Limb (tissue), 2 donors: ENCODE data around the gene CLDN6.
"Not testable (repeated sequence)": the region's sequence is repeated elsewhere in the genome, so short reads cannot be mapped to it uniquely, and the experiment has no call there.

Experiments
- DNase-seq, 2 donors: peaks; one replicate each; pipeline ENCODE4 v3.0.0-alpha.2; 2016; ENCODE audit errors: extremely low spot score in 2 of 2

Gene CLDN6

DNA sequence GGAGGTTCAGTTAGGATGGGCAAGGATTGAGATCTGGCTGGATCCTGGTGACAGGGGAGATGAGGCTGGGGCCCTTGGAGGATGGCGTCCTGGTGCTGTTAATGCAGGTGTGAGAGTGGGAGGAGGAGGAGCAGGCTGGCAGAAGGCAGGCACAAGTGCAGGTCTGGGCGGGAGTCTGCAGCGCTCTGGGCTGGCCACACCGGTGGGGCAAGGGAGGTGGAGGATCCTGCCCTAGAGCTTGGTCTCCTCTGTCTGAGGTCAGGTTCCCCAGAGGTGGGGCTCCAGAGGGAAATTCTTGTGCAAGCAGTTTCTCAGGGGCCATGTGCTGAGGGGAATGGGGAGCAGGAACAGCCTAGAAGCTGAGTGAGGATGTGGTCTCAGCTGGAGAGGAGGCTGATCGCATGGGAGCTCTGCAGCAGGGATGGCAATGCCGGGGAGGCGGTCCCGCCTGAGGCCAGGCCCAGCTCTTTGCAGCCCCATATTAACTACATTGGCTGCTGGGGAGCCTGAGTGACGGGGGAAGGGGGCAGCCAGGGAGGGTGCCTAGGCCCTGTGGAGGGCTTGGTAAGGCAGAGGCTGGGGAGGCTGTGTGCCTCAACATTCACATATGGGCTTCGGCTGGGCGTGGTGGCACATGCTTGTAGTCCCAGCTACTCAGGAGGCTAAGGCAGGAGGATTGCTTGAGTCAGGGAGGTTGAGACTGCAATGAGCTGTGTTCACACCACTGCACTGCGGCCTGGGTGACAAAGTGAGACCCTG is 34.8 kb upstream of the CLDN6 start:
- not testable (repeated sequence) for DNase-seq

DNA sequence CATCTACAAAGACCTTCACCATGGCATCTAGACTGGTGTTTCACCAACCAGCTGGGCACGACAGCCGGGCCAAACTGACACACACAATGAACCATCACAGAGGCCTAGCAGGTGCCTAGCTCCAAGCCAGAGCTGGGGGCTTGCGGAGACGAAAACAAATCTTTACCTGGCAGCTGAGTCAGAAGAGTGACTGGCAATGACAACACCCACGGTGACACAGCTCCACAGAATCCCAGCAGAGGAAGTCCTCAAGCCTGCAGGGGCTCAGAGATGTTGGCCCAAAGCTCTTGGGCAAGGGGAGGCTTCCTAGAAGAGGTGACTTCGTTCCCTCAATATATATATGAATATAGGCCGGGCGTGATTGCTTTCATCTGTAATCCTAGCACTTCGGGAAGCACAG is 33.5 kb upstream of the CLDN6 start:
- DNase-seq: no peak

DNA sequence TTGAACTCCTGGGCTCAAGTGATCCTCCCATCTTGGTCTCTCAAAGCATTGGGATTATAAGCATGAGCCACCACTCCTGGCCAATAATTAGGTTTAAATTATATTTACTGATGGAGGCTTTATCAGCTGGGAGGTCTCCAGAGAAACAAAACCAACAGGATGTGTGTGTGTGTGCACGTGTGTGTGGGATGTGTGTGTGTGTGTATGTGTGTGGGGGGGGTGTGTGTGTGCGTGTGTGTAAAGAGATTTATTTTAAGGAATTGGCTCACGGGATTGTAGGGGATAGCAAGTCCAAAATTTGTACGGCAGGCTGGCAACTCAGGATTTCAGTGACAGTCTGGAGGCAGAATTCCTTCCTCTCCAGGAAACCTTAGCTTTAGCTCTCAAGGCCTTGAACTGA is 33.0 kb upstream of the CLDN6 start:
- DNase-seq: no peak

DNA sequence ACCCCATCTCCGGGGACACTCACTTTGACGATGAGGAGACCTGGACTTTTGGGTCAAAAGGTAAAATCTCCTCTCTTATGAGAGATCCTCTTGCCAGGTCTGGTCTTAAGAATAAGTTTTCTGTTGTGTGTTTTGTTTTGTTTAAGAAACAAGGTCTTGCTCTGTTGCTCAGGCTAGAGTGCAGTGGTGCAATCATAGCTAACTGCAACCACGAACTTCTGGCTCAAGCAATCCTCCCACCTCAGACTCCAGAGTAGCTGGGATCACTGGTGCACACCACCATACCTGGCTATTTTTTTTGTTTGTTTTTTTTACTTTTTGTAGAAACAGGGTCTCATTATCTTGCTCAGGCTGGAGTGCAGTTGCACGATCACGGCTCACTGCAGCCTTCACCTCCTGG is 32.5 kb upstream of the CLDN6 start:
- DNase-seq: no peak

DNA sequence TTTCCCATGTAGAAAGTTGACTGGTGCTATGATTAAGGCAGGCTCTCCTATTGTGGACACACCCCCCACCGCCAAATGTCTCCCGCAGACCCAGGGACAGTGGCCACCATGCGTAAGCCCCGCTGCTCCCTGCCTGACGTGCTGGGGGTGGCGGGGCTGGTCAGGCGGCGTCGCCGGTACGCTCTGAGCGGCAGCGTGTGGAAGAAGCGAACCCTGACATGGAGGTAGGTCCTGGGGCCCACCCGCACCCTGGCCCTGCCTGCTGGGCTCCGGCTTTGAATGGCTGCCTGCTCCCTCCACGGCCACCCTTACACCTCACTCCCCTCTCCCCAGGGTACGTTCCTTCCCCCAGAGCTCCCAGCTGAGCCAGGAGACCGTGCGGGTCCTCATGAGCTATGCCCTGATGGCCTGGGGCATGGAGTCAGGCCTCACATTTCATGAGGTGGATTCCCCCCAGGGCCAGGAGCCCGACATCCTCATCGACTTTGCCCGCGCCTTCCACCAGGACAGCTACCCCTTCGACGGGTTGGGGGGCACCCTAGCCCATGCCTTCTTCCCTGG is 32.0 kb upstream of the CLDN6 start:
- no peak for DNase-seq

DNA sequence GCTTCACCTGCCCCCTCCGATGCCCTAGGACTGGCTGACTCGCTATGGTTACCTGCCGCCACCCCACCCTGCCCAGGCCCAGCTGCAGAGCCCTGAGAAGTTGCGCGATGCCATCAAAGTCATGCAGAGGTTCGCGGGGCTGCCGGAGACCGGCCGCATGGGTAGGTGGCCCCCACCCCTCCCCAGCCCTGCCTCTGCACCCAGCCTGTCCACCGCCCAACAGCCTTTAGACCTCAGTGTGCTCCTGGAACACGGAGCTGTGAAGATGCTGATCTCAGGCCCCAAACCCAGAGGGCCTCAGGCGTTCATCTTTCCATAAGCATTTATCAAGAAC is 29.4 kb upstream of the CLDN6 start:
- no peak for DNase-seq

DNA sequence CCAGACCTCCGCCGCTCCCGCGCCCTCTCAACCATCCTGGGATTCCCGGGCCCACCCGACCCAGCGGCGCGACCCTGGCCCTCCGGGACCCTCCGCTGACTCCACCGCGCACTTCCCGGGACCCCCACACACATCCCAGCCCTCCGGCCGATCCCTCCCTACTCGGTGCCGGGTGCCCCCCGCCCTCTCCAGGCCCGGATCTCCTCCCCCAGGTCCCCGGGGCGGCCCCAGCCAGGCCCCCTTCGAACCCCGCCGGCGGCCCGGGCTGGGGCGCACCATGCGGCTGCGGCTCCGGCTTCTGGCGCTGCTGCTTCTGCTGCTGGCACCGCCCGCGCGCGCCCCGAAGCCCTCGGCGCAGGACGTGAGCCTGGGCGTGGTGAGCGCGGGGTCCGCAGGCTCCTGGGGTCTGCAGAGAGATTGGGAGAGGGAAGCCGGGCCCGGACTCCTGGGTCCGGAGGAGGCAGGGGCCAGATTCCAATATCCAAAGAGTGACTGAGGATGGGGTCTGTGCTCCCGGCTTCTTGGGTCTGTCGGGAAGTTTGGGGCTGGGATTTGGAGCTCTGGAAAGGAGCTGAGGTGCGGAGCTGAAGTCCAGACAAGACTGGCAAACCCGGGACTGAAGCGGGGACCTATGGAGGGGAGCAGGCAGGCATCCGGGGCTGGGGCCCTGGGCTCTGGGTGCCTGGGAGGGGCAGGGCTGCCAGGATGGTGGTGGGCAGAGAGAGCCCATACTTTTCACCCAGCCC is 28.8 kb upstream of the CLDN6 start:
- DNase-seq: no peak

DNA sequence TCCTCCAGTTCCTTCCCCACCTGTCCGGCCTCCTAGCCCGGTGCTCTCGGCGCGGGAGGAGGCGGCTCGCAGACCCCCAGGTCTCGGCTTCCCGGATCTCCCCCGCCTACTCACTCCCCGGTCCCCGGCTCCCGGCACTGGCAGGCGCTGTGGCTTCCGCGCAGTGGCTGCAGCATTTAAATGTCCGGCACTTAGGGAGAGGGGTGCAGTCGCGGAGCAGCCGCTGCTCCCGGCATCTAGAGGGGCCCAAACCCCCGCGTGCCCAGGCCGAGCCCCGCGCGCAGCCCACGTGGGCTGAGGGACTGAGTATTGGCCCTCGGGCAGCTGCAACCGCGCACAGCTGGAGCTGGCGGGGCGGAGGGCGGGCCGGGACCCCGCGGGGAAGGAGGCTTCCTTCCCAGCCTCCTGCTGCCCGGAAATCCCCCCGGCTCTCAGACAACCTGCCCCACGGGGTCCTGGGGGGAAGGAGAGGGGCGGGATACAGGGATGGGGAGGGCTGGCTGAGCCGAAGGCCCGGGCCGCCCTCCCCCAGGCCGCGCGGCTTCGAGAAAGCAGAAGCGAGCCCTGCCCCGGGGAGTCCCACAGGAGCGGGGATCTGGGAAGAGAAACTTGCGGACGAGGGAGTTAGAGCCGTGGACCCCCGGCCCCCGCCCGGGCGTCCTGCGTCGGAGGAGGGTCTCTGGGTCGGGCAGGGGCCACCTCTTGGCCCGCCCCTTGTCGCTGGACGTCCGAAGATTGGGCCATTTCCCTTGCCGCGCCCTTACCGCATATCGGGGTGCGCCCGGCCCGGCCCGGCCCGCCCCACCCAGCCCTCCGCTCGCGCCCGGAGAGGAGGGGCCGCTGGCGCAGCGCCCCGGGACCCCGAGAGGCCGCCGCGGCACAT is 28.0 kb upstream of the CLDN6 start, which contains the start of gene MMP25:
MMP25 (plus strand) TSS at position 804 of the 883 bp plus-strand sequence. CDS start 357 bp downstream, outside the sequence.
- DNase-seq: no peak

DNA sequence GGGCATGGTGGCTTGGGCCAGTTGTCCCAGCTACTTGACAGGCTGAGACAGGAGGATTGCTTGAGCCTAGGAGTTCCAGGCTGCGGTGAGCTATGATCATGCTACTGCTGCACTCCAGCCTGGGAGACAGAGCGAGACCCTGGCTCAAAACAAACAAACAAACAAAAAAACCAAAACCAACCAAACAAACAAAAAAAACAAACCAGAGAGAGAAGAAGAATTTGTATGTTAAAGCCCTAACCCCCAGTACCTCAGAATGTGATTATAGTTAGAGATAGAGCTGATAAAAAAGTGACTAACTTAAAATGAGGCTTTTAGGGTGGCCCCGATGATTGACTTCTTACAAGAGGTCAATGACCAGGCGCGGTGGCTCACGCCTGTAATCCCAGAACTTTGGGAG is 26.7 kb upstream of the CLDN6 start:
- no peak for DNase-seq

DNA sequence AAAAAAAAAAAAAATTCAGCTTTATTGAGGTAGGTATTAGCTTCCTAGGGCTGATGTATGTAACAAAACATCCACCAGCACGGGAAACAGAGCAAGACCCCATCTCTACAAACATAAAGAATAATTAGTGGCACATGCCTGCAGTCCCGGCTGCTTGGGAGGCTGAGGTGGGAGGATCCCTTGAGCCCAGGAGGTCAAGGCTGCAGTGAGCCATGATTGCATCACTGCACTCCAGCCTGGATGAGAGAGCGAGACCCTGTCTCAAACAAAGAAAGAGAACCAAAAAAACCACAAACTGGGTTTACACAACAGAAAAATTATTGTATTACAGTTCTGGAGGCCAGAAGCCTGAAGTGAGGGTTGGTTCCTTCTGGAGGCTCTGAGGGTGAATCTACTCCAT is 24.4 kb upstream of the CLDN6 start:
- DNase-seq: no peak

DNA sequence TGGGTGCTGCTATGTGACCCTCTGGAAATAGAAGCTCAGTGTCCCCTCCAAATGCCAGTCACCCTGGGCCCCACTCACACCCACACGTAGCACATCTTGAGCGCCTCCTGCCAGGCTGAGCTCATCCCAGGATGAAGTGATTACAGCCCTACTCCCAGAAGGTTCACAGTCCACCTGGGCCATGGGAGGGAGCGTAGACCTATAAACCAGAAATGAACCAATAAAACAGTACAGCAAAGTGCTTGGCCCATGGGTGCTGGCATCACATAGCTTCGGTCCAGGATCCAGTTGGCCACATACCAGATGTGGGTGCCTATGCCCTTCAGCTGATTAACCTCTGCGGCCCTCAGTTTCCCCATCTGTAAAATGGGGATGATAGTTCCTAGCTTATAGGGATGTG is 20.9 kb upstream of the CLDN6 start:
- DNase-seq: no peak

DNA sequence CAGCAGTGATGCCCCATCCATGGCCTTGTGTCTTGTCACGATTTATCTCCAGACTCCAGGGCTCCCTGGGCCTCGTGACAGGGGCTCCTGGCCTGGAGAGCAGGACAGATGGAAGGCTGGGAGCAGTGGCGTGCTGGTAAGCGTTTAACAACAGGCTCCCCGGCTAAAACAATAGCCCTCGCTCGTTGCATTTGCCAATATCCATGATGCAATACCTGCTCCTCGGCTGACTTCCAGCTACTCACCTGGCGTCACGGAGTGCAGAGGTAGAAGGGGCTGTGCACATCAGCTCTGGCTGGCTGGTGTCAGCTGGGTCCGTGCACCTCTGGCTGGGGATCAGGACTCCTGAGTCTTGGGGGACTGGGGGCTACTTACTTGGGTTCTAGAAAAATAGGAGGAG is 20.3 kb upstream of the CLDN6 start:
- no peak for DNase-seq

DNA sequence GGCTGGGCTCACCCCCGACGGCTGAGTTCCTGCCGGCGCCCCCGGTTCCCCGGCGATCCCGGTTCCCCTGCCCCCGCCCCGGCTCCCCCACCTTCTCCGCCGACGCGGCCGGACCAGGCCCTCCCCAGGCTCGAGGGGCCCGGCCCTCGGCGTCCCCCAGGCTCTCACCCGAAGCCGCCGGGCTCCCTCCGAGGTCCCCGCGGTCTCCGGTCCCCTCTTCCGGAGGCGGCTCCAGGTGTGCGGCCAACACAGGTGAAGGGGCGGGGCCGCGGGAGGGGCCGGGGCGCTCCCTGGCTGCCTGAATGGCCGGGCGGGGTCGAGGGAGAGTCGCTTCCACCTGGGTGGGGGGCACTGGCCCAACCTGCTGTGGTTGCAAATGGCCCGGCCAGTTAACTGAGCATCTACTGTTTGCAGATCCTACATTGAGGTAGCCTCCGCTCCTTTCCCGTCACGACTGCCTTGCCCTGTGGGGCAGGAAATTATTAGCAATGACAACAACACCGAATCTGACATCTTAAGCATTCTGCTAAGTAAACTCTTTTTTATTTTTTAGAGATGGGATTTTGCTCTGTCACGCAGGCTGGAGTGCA is 18.8 kb upstream of the CLDN6 start, which contains the start of gene BICDL2:
BICDL2 (minus strand) TSS at position 219 of the 590 bp plus-strand sequence. CDS start 1,448 bp downstream, outside the sequence.
- DNase-seq: no peak

DNA sequence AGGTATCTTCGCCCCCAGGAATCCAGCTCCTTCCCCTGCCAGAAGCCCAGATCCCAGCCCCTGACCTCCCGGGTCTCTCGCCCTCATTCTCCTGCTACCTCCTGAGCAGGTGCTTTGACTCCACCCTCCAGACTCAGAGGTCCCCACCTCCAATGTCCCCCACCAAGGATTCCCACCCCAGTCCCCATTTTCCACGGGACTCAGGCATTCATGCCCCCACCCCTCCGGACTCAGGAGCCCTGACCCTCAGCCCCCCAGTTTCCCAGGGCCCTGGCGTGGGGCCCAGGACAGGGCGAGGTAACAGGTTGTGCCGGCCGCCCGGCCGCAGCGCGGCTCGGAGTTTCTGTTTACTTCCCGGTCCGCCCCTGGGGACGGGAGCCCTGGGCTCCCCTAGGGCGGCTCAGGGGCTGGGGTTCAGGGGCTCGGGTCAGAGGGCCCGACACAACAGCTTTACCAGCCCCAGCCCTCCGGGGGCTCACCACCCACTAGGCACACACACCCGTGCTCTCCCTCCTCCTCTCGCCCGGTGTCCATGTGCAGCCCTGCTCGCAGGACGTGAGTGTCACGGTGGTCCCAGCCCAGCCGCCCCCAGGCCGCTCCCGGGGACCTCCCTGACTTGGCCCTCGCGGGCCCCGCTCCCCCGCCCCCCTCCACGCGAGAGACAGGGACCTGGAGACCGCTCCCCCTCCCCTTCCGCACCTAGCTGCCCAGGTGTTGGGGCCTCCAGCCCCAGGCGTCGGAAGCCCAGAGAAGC is 18.2 kb upstream of the CLDN6 start:
- no peak for DNase-seq

DNA sequence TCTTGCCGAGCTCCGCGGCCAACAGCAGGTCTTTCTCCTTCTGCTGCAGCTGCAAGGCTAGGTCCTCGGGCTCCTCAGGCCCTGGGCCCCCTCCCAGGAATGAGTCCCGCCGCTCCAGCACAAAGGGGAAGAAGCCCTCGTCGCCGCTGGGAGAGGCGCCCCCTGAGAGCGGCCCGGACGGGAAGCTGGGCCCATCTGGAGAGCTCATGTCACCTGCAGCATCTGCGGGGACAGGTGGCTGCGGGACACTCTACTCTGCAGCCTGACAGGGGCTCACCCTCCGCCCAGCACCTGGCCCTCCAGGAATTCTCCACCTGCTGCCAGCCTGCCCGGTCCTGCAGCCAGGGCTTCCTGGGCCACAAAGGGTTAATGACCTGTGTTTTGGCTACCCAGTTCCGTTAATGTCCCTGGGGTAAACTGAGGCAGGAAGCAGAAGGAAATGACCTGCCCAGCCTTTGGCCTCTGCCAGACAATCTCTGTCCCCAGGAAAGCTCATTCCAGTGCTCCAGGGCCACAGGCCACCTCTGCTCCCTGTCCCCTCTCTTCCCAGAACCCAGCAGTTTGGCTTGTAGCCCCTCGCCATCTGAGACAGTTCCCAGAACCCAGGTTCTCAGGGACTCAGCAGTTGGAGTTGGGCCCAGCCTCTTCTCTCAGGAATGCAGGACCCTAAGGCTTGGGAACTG is 17.4 kb upstream of the CLDN6 start:
- no peak for DNase-seq

DNA sequence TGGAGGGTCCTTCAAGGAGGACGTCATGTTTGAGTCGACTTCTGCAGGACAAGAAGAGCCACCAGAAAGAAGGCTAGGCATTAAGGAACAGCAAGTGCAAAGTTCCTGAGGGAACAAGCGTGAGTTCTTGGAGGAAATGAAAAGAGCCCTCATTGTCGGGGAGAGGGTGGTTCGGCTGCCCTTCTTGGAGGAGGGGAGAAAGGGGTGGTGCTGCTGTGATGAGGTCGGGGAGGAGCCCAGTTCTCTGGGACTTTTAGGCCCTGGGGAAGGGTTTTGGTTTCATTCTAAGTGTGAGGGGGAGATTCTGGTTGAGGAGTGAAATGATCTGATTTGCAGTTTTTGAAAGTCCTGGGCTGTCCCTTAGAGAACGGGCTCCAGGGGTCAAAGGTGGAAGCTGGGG is 14.6 kb upstream of the CLDN6 start:
- DNase-seq: no peak

DNA sequence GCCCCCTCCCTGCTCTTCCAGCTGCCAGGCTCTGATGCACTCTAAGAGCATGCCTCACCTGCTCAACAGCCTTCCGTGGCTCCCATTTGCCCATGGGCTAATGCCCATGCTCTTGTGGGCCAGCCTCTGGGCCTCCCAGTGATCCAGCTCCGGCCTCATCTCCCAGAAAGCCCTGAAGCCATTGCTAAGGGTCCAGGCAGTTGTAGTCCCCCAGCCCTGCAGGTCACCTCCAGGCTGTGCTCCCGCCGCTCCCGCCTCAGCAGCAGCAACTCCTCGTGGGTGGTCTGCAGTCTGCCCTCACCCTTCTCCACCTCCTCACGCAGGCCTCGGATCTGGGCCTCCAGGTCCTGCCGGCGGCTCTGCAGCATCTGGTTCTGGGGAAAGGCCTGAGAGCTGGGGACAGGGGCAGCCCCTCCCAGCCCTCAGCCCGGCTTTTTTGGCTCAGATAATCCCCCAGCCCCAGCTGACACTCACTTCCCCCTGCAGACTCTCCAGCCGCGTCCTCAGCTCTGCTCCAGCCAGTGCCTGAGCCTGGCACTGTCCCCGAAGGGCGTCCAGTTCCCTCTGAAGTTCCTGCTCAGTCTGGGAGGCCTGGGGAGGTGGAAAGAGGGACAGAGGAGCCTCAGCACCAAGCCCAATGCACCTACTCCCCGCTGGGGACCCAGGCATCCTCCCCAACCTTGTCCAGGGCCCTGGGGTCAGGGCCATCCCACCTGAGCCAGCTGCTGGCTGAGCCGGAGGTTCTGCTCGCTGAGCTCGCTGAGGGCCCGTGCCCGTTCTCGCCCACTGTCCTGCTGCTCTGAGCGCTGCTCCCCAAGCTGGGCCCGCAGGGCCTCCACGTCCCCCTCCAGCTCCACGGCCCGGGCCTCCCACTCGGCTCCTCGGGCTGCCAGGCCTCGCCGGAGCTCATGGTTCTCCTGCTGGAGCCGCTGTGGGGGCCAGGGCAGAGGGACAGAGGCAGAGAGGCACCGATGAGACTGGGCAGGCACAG is 12.5 kb upstream of the CLDN6 start:
- DNase-seq: no peak

DNA sequence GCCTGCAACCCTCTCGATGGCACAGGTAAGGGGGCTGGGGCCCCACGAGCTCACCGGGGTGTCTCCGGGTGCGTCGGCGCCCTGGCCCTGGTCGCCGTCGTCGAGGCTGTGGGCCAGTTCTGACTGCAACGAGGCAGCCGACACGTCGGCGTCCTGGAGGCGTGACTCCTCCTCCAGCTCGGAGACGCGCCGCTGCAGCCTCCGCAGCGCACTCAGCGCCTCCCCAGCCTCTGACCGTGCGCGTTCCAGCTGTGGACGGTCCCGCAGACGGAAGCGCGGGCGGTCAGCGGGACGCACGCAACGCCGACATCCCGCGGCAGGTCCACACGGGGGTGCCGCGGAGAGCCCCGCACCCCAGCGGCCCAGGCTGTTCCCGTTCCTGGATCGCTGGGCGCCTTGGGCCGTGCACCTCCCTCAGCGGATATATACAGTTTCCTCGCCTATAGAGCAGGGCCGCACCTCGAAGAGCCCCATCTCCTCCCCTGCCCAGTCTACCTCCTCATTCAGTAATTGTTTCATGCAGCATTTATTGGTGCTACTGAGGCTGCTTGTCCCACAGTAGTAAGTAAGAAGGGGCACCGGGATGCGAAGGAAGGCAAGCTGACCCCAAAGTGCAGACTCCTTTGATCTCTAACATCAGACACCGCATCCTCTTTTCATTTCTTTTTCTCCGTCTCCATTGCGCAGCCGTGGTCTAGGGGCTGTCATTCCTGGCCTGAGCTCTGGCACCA is 11.7 kb upstream of the CLDN6 start:
- no peak for DNase-seq
